ENCODE data around the gene PRKCQ.

DNA sequence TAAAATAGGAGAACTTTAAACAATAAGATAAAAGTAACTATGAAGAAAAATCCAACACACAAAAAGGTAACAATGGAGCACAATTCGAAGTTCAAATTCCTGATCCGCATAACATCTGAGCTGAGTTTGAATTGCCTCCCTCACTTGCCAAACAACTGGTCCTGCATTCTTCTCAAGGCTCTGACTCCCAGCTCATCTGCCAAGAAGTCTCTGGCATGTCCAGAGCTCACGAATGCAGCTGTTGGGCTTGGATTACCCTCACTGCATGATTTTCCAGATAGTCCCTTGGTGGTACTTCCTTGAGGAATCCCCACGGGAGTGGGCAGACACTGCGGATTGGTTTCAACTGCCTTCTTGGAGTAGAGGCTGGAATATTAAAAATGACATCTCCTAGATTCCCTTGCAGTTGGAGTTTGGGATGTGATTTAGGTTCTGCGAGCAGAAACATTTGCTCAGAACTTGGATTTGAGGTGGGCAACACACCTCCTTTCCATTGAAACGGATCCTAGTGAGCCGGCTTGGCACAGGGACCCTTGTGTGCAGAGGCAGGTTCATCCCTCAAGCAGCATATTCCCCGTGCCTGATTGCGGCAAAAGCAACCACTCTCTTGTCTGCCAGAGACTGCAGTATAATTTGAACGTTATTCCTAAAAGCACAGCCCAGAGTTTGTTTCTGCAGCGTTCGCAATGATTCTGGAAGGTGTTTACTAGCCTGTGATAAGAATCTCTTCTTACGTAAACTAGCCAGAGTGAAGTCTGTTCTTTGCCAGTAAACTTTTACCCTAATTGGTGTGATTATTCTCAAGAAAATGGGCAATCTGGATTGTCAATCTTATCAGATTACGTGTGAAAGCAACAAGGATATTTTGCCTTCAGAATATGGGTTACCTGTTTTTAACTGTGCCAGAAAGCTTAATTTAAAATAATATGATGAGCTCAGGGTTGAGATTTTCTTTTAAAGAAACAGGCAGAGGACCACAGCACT lies 23.4 kb upstream of the PRKCQ start:
- TF ChIP-seq POLR2A (IDR thresholded peaks at IDR 0.05; ENCODE audit: low read length) (no peak), GATA1 (IDR thresholded peaks at IDR 0.05; ENCODE audit: low read depth, low read length) (no peak)

Measured in erythroblast (primary cell).